Caco-2 (cell line): ENCODE measurements around the gene MCM8. TPM values are rescaled to one million over a fixed set of nuclear protein-coding genes. Genes with fewer than 3 reads are reported as not detected.
"Not testable (repeated sequence)": the region's sequence is repeated elsewhere in the genome, so short reads cannot be mapped to it uniquely, and the experiment has no call there.

ENCODE experiments used
- BruUV-seq: library from RNA; stranded (reverse); fragments of 400-500 nt; replicated peaks from 2 replicates; lab custom pipeline; 2021; lab: Mats Ljungman, UMichigan
- CTCF ChIA-PET: fragments of 300-600 bp; sonication (Branson Sonifier 250); formaldehyde crosslinking; loops from one replicate; lab custom pipeline; 2022; ENCODE audit warnings: antibody characterized with exemption; lab: Charles Lee
- POLR2A ChIA-PET: fragments of 300-600 bp; sonication (Branson Sonifier 250); formaldehyde crosslinking; loops from one replicate; lab custom pipeline; 2022; ENCODE audit warnings: antibody characterized with exemption; lab: Charles Lee
- DNase-seq, 2 experiments: peaks; one replicate each; pipeline versions ENCODE4 v3.0.0 to v3.0.0-alpha.2; 2020 to 2022
- H3K27me3 ChIP-seq: replicated peaks from 2 replicates; pipeline ENCODE4 v1.6.0; 2011; ENCODE audit warnings: low read length; ENCODE audit not compliant: control insufficient read depth, insufficient read depth
- H3K36me3 ChIP-seq: 2 replicates; pipeline ENCODE4 v1.5.1; 2011; ENCODE audit warnings: low read length; ENCODE audit not compliant: control insufficient read depth, insufficient read depth
- H3K4me1 ChIP-seq: fragments of 250-450 bp; sonication (Bioruptor Pico); 2 replicates; pipeline ENCODE4 v1.5.1; 2020; ENCODE audit warnings: mild to moderate bottlenecking
- H3K4me3 ChIP-seq: 2 replicates; pipeline ENCODE4 v1.5.1; 2011; ENCODE audit warnings: low read depth, mild to moderate bottlenecking, control low read depth, low read length
- H3K9me3 ChIP-seq: fragments of 250-450 bp; sonication (Bioruptor Pico); 2 replicates; pipeline ENCODE4 v1.5.1; 2020; ENCODE audit warnings: mild to moderate bottlenecking, moderate library complexity
- H3K27ac Mint-ChIP-seq: one replicate; pipeline ENCODE4 v1.8.0; 2022; ENCODE audit warnings: mixed read lengths; ENCODE audit not compliant: unreplicated experiment
- H3K27me3 Mint-ChIP-seq: one replicate; pipeline ENCODE4 v1.8.0; 2022; ENCODE audit warnings: mixed read lengths; ENCODE audit not compliant: insufficient read depth, unreplicated experiment
- H3K36me3 Mint-ChIP-seq: one replicate; pipeline ENCODE4 v1.8.0; 2022; ENCODE audit warnings: mild to moderate bottlenecking, mixed read lengths; ENCODE audit not compliant: insufficient read depth, unreplicated experiment
- H3K4me1 Mint-ChIP-seq: one replicate; pipeline ENCODE4 v1.8.0; 2022; ENCODE audit warnings: low read depth, mixed read lengths; ENCODE audit not compliant: unreplicated experiment
- H3K4me3 Mint-ChIP-seq: one replicate; pipeline ENCODE4 v1.8.0; 2022; ENCODE audit warnings: mild to moderate bottlenecking, moderate library complexity, mixed read lengths; ENCODE audit not compliant: unreplicated experiment
- H3K9me3 Mint-ChIP-seq: one replicate; pipeline ENCODE4 v1.8.0; 2022; ENCODE audit warnings: mixed read lengths; ENCODE audit not compliant: unreplicated experiment
- intact Hi-C: fragments of 100-400 bp; cut with micrococcal nuclease; formaldehyde crosslinking; loops from one replicate; pipeline ENCODE4 v1.10.0; 2022; ENCODE audit not compliant: unreplicated experiment
- total RNA-seq: library from RNA; stranded (reverse); gene quantifications from 2 replicates; pipeline ENCODE4 v1.2.3, GENCODE V29; 2022
- TF ChIP-seq, protein P1 (sequence below), 2 experiments: fragments of 200-600 bp in 1 of 2; IDR thresholded peaks; 1 replicate in 1 of 2; 2 replicates in 1 of 2; pipeline versions ENCODE4 v1.5.1 to v1.8.0; 2011 to 2022; ENCODE audit warnings: antibody characterized with exemption in 1 of 2, control low read depth in 1 of 2, inconsistent platforms in 1 of 2, low read depth in 1 of 2, low read length in 1 of 2, mild to moderate bottlenecking in 1 of 2, moderate library complexity in 1 of 2; ENCODE audit not compliant: insufficient read depth in 1 of 2, severe bottlenecking in 1 of 2, unreplicated experiment in 1 of 2

MCM8 gene
- total RNA-seq, 1 experiment from 2014 or later: 38.4 TPM

DNA sequence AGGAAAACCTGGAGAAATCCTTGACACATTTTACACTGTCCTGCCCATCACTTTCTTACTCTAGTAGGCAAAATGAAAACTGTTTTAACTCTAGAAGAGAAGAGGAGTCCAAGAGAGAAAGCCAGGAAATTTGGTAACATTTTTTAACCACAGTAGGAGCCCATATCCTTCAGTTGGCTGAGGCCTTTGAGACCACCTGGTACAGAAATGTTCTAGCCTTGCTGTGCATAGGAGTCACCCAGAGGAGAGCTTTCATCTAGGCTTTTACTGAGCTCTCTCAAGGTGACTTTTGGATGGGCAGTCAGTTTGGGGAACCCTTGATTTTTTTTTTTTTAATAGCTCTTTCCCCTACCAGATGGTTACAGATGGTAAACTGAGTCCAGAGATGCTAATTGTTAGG, 78.4 kb downstream of the MCM8 start:
- Histone ChIP-seq H3K4me1 (no peaks in the 10 kb centered on the region), H3K27me3 (no peaks in the 10 kb centered on the region), H3K4me3 (no peak overlapping the region), H3K36me3 (peaks cover 7% of the 10 kb centered on the region), H3K9me3 (no peaks in the 10 kb centered on the region)
- no peaks in the 10 kb centered on the region for H3K27me3 Mint-ChIP-seq
- no peaks in the 10 kb centered on the region for H3K9me3 Mint-ChIP-seq
- H3K4me3 Mint-ChIP-seq: no peak overlapping the region
- H3K27ac Mint-ChIP-seq: no peak overlapping the region
- no TSS peak for BruUV-seq
- ChIA-PET POLR2A (interaction anchor here (0.6 kb wide), 1 partner anchor 73 kb away, joined by 4 read pairs; no protein-coding TSS in a partner anchor), CTCF (no interaction called here)
- peaks cover 69% of the 10 kb centered on the region for H3K36me3 Mint-ChIP-seq
- intact Hi-C loops: no loop called here
- TF ChIP-seq, protein P1, sequence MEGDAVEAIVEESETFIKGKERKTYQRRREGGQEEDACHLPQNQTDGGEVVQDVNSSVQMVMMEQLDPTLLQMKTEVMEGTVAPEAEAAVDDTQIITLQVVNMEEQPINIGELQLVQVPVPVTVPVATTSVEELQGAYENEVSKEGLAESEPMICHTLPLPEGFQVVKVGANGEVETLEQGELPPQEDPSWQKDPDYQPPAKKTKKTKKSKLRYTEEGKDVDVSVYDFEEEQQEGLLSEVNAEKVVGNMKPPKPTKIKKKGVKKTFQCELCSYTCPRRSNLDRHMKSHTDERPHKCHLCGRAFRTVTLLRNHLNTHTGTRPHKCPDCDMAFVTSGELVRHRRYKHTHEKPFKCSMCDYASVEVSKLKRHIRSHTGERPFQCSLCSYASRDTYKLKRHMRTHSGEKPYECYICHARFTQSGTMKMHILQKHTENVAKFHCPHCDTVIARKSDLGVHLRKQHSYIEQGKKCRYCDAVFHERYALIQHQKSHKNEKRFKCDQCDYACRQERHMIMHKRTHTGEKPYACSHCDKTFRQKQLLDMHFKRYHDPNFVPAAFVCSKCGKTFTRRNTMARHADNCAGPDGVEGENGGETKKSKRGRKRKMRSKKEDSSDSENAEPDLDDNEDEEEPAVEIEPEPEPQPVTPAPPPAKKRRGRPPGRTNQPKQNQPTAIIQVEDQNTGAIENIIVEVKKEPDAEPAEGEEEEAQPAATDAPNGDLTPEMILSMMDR (IDR thresholded peaks at IDR 0.05; ENCODE audit: insufficient read depth in 1 of 2, low read depth in 1 of 2, low read length in 1 of 2, severe bottlenecking in 1 of 2, unreplicated experiment in 1 of 2): no peak
- DNase-seq: no peak
- no peaks in the 10 kb centered on the region for H3K4me1 Mint-ChIP-seq

DNA sequence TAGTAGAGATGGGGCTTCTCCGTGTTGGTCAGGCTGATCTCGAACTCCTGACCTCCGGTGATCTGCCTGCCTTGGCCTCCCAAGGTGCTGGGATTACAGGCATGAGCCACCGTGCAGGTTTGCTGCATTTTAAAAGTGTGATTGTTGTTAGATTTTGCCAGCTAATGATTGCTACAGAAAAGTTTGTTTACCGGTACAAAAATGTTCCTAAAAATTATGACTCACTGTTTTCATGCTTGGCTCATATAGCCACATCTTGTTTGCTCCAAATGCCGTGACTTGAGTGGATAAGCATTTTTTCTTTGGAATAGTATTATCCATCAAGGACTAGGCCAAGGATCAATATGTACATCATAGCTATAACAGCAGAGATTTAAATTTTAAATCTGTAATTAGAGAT, 79.1 kb downstream of the MCM8 start:
- Mint-ChIP-seq H3K36me3 (peaks cover 69% of the 10 kb centered on the region), H3K27ac (no peak overlapping the region), H3K9me3 (no peaks in the 10 kb centered on the region), H3K27me3 (no peaks in the 10 kb centered on the region), H3K4me3 (no peak overlapping the region), H3K4me1 (peaks cover 2% of the 10 kb centered on the region)
- no peaks in the 10 kb centered on the region for H3K9me3 ChIP-seq
- peaks cover 7% of the 10 kb centered on the region for H3K36me3 ChIP-seq
- intact Hi-C loops: no loop called here
- DNase-seq: no peak
- H3K4me1 ChIP-seq: no peaks in the 10 kb centered on the region
- TF ChIP-seq, protein P1 (IDR thresholded peaks at IDR 0.05; ENCODE audit: insufficient read depth in 1 of 2, low read depth in 1 of 2, low read length in 1 of 2, severe bottlenecking in 1 of 2, unreplicated experiment in 1 of 2): no peak
- H3K4me3 ChIP-seq: no peak overlapping the region
- ChIA-PET CTCF (interaction anchor here (0.7 kb wide), 1 partner anchor 44 kb away, joined by 3 read pairs; no protein-coding TSS in a partner anchor), POLR2A (interaction anchor here (0.6 kb wide), 1 partner anchor 74 kb away, joined by 4 read pairs; no protein-coding TSS in a partner anchor)
- no TSS peak for BruUV-seq
- no peaks in the 10 kb centered on the region for H3K27me3 ChIP-seq

DNA sequence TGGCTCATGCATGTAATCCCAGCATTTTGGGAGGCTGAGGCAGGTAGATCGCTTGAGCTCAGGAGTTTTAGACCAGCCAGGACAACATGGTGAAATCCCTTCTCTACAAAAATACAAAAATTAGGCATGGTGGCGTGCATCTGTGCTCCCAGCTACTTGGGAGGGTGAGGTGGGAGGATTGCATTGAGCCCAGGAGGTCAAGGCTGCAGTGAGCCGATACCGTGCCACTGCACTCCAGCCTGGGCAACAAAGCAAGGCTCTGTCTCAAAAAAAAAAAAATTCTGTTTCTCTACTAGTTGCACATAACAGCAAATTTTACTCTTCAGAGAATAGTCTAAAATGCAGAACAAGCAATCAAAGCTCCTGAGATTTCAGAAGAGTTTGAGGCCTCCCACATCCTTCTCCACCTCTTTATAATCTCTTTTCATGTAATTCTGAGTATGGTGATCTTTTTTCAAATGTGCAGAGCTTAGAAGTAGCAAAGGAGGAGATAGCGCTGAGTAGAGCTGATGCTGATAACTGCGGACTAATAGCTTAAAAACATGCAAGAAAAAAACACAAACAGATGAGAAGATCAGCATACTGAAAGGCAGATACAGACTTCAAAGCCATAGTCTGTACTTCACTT, 80.1 kb downstream of the MCM8 start:
- DNase-seq: no peak
- H3K36me3 Mint-ChIP-seq: peaks cover 64% of the 10 kb centered on the region
- peaks cover 6% of the 10 kb centered on the region for H3K4me1 Mint-ChIP-seq
- H3K4me3 Mint-ChIP-seq: no peak overlapping the region
- Histone ChIP-seq H3K4me1 (no peaks in the 10 kb centered on the region), H3K9me3 (no peaks in the 10 kb centered on the region), H3K36me3 (peaks cover 5% of the 10 kb centered on the region; the same call in 1 of the 2 replicates), H3K27me3 (no peaks in the 10 kb centered on the region), H3K4me3 (no peak overlapping the region)
- intact Hi-C loops: no loop called here
- ChIA-PET POLR2A (no interaction called here), CTCF (no interaction called here)
- BruUV-seq: no TSS peak
- TF ChIP-seq, protein P1 (IDR thresholded peaks at IDR 0.05; ENCODE audit: insufficient read depth in 1 of 2, low read depth in 1 of 2, low read length in 1 of 2, severe bottlenecking in 1 of 2, unreplicated experiment in 1 of 2): no peak
- no peak overlapping the region for H3K27ac Mint-ChIP-seq
- no peaks in the 10 kb centered on the region for H3K27me3 Mint-ChIP-seq
- no peaks in the 10 kb centered on the region for H3K9me3 Mint-ChIP-seq

DNA sequence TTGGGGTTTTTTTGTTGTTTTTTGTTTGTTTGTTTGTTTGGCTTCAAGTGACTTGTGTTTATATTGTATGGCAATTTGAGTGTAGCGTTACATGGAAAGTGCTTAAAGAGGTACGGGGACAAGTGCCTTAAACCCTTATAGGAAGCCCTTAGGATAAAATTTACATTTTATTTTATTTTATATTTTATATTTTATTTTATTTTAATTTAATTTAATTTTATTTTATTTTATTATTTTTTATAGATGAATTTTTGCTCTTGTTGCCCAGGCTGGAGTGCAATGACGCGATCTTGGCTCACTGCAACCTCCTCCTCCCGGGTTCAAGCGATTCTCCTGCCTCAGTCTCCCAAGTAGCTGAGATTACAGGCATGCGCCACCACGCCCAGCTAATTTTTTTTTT, 82.5 kb downstream of the MCM8 start:
- H3K27me3 ChIP-seq, H3K9me3 ChIP-seq, CTCF ChIA-PET, H3K4me3 Mint-ChIP-seq, H3K4me3 ChIP-seq, H3K9me3 Mint-ChIP-seq, DNase-seq, H3K27me3 Mint-ChIP-seq, POLR2A ChIA-PET, H3K4me1 ChIP-seq, intact Hi-C loops, BruUV-seq, H3K4me1 Mint-ChIP-seq, H3K27ac Mint-ChIP-seq, H3K36me3 ChIP-seq: not testable (repeated sequence)
- H3K36me3 Mint-ChIP-seq: peaks cover 67% of the 10 kb centered on the region
